Lower leg skin (tissue), 3 donors: Measurements from ENCODE around the gene SECISBP2.

Experiments
- POLR2A ChIP-seq, 2 donors: fragments of 450-650 bp; IDR thresholded peaks; one replicate each; pipeline ENCODE4 v1.6.1; 2016 to 2017; ENCODE audit warnings: antibody characterized with exemption in 2 of 2, mild to moderate bottlenecking in 1 of 2, moderate library complexity in 1 of 2
- TF ChIP-seq, protein P1 (sequence below), 3 donors: fragments of 450-650 bp; IDR thresholded peaks; one replicate each; pipeline ENCODE4 v1.5.1; 2016; ENCODE audit warnings: antibody characterized with exemption in 3 of 3, mild to moderate bottlenecking in 3 of 3, moderate library complexity in 2 of 3

DNA sequence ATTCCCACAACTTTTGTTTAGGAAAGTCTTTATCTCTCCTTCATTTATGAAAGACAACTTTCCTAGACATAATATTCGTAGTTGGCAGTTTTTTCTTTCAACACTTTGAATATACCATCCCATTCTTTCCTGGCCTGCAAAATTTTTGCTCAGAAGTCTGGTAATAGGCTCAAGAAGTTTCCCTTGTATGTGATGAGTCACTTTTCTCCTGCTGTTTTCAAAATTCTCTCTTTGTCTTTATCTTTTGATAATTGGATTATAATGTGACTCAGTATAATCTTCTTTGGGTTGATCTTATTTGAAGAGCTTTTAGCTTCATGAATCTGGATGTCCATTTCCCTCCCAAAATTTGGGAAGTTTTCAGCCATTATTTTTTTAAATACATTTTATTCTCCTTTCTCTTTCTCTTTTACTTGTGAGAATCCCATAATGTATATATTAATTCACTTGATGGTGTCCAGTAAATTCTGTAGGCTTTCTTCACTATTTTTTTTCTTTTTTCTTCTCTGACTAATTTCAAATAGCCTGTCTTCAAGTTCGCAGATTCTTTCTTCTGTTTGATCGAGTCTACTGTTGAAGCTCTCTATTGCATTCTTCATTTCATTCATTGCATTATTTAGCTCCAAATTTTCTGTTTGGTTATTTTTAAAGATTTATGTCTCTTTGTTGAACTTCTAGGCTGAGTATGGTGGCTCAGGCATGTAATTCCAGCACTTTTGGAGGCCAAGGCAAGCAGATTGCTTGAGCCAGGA is 44.6 kb upstream of the SECISBP2 start:
- TF ChIP-seq, protein P1, sequence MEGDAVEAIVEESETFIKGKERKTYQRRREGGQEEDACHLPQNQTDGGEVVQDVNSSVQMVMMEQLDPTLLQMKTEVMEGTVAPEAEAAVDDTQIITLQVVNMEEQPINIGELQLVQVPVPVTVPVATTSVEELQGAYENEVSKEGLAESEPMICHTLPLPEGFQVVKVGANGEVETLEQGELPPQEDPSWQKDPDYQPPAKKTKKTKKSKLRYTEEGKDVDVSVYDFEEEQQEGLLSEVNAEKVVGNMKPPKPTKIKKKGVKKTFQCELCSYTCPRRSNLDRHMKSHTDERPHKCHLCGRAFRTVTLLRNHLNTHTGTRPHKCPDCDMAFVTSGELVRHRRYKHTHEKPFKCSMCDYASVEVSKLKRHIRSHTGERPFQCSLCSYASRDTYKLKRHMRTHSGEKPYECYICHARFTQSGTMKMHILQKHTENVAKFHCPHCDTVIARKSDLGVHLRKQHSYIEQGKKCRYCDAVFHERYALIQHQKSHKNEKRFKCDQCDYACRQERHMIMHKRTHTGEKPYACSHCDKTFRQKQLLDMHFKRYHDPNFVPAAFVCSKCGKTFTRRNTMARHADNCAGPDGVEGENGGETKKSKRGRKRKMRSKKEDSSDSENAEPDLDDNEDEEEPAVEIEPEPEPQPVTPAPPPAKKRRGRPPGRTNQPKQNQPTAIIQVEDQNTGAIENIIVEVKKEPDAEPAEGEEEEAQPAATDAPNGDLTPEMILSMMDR (IDR thresholded peaks at IDR 0.05): no peak
- no peak for TF ChIP-seq POLR2A (IDR thresholded peaks at IDR 0.05)
